OCI-LY7 (cell line): ENCODE data around the gene ARRDC2. TPM values are rescaled to one million over a fixed set of nuclear protein-coding genes. Genes with fewer than 3 reads are reported as not detected.

Source experiments
- BruUV-seq: library from RNA; stranded (reverse); fragments of 400-500 nt; replicated peaks from 2 replicates; lab custom pipeline; 2021; lab: Mats Ljungman, UMichigan
- CTCF ChIA-PET: fragments of 300-600 bp; sonication (Branson Sonifier 250); formaldehyde crosslinking; loops from one replicate; lab custom pipeline; 2022; ENCODE audit warnings: antibody characterized with exemption; ENCODE audit not compliant: unreplicated experiment; lab: Charles Lee
- POLR2A ChIA-PET: fragments of 300-600 bp; sonication (Branson Sonifier 250); formaldehyde crosslinking; loops from one replicate; lab custom pipeline; 2022; ENCODE audit warnings: antibody characterized with exemption; lab: Charles Lee
- DNase-seq: peaks from one replicate; pipeline ENCODE4 v3.0.0-alpha.2; 2015; ENCODE audit warnings: low spot score
- H2AFZ ChIP-seq: fragments of 200-600 bp; sonication (generic), shearing (Covaris generic); 2 replicates; pipeline ENCODE4 v1.6.1; 2014; ENCODE audit warnings: mild to moderate bottlenecking, antibody characterized with exemption, low read length, moderate library complexity
- H3K27ac ChIP-seq: fragments of 200-600 bp; sonication (generic); 2 replicates; pipeline ENCODE4 v1.5.1; 2014; ENCODE audit warnings: mixed run types, low read depth, mild to moderate bottlenecking, moderate library complexity, low read length, inconsistent platforms; ENCODE audit not compliant: poor library complexity, severe bottlenecking
- H3K36me3 ChIP-seq: fragments of 200-600 bp; sonication (generic); 2 replicates; pipeline ENCODE4 v1.6.1; 2014; ENCODE audit warnings: mild to moderate bottlenecking, antibody characterized with exemption, low read length, moderate library complexity, mixed read lengths; ENCODE audit not compliant: insufficient read depth
- H3K4me1 ChIP-seq: fragments of 200-600 bp; sonication (generic); 2 replicates; pipeline ENCODE4 v1.5.1; 2014; ENCODE audit warnings: mild to moderate bottlenecking, low read length; ENCODE audit not compliant: insufficient read depth, poor library complexity, severe bottlenecking
- H3K4me2 ChIP-seq: fragments of 200-600 bp; sonication (generic); 2 replicates; pipeline ENCODE4 v1.6.1; 2014; ENCODE audit warnings: mild to moderate bottlenecking, low read length
- H3K4me3 ChIP-seq: fragments of 200-600 bp; sonication (generic); 2 replicates; pipeline ENCODE4 v1.5.1; 2014; ENCODE audit warnings: mild to moderate bottlenecking, low read depth, low read length; ENCODE audit not compliant: poor library complexity, severe bottlenecking
- H3K79me2 ChIP-seq: fragments of 200-600 bp; sonication (generic); 2 replicates; pipeline ENCODE4 v1.6.1; 2016; ENCODE audit warnings: low read depth, mild to moderate bottlenecking, low read length, moderate library complexity, mixed read lengths; ENCODE audit not compliant: insufficient read depth
- H3K9me2 ChIP-seq: fragments of 200-600 bp; sonication (generic); 2 replicates; pipeline ENCODE4 v1.6.1; 2016; ENCODE audit warnings: mild to moderate bottlenecking, low read length, mixed read lengths; ENCODE audit not compliant: insufficient read depth
- H3K9me3 ChIP-seq: fragments of 200-600 bp; sonication (generic); 2 replicates; pipeline ENCODE4 v1.6.1; 2014; ENCODE audit warnings: mild to moderate bottlenecking, mixed run types, low read length, mixed read lengths
- H4K20me1 ChIP-seq: fragments of 200-600 bp; sonication (generic); 2 replicates; pipeline ENCODE4 v1.6.1; 2014; ENCODE audit warnings: mild to moderate bottlenecking, antibody characterized with exemption, low read length, moderate library complexity, mixed read lengths; ENCODE audit not compliant: insufficient read depth
- CTCF ChIP-seq: fragments of 200-600 bp; sonication (generic); conservative IDR thresholded peaks from 2 replicates; pipeline ENCODE4 v1.5.1; 2014; ENCODE audit warnings: mild to moderate bottlenecking, antibody characterized with exemption, low read length, moderate library complexity, mixed read lengths
- EZH2phosphoT487 ChIP-seq: fragments of 200-600 bp; sonication (generic); IDR thresholded peaks from 2 replicates; pipeline ENCODE4 v1.6.1; 2018; ENCODE audit warnings: low read depth, borderline replicate concordance, mild to moderate bottlenecking, mixed run types, antibody characterized with exemption, low read length, moderate library complexity, mixed read lengths
- intact Hi-C: fragments of 100-400 bp; cut with micrococcal nuclease; formaldehyde crosslinking; loops from one replicate; pipeline ENCODE4 v1.10.0; 2022; ENCODE audit not compliant: unreplicated experiment
- total RNA-seq, 2 experiments: library from RNA; depleted of rRNA in 1 of 2; stranded (reverse); fragments of >200 nt in 1 of 2; shearing (Covaris generic) in 1 of 2; gene quantifications; 2 replicates each; pipeline ENCODE4 v1.2.3, GENCODE V29; 2014 to 2022

Gene ARRDC2
- total RNA-seq, 2 experiments from 2014 or later: 30.7 TPM

- CTCF ChIA-PET: no interaction called here
- Histone ChIP-seq H3K4me3 (no peak overlapping the region), H3K9me2 (no peaks in the 10 kb centered on the region), H3K4me2 (no peak overlapping the region), H2AFZ (no peak overlapping the region), H3K4me1 (no peaks in the 10 kb centered on the region), H3K79me2 (no peaks in the 10 kb centered on the region), H4K20me1 (no peaks in the 10 kb centered on the region), H3K36me3 (no peaks in the 10 kb centered on the region), H3K9me3 (no peaks in the 10 kb centered on the region), H3K27ac (no peak overlapping the region)
- POLR2A ChIA-PET: interaction anchor here (0.5 kb wide), 1 partner anchor 458 kb away, joined by 6 read pairs; no protein-coding TSS in a partner anchor
- no TSS peak for BruUV-seq
- intact Hi-C loops: no loop called here
- no peak for DNase-seq
- no peak for TF ChIP-seq EZH2phosphoT487
- TF ChIP-seq CTCF: no peak
Observed at GRCh38 chr19:17968362-17968761, 39.6 kb upstream of the ARRDC2 start.

GRCh38 chr19:17969096-17969792 is 38.7 kb upstream of the ARRDC2 start:
- Histone ChIP-seq H4K20me1 (no peaks in the 10 kb centered on the region), H3K9me2 (no peaks in the 10 kb centered on the region), H3K4me1 (no peaks in the 10 kb centered on the region), H3K27ac (no peak overlapping the region), H3K4me2 (no peak overlapping the region), H3K79me2 (no peaks in the 10 kb centered on the region), H3K9me3 (no peaks in the 10 kb centered on the region), H3K36me3 (no peaks in the 10 kb centered on the region), H3K4me3 (no peak overlapping the region), H2AFZ (no peak overlapping the region)
- BruUV-seq: no TSS peak
- POLR2A ChIA-PET: interaction anchor here (0.5 kb wide), 1 partner anchor 459 kb away, joined by 6 read pairs; no protein-coding TSS in a partner anchor
- CTCF ChIA-PET: no interaction called here
- intact Hi-C loops: no loop called here
- no peak for DNase-seq
- TF ChIP-seq EZH2phosphoT487 (no peak), CTCF (no peak)

GRCh38 chr19:17972230-17972629 is 35.7 kb upstream of the ARRDC2 start:
- Histone ChIP-seq H3K4me2 (no peak overlapping the region), H3K36me3 (no peaks in the 10 kb centered on the region), H3K4me3 (no peak overlapping the region), H4K20me1 (no peaks in the 10 kb centered on the region), H3K27ac (no peak overlapping the region), H3K9me2 (no peaks in the 10 kb centered on the region), H3K9me3 (no peaks in the 10 kb centered on the region), H3K4me1 (no peaks in the 10 kb centered on the region), H2AFZ (no peak overlapping the region), H3K79me2 (no peaks in the 10 kb centered on the region)
- TF ChIP-seq EZH2phosphoT487 (no peak), CTCF (no peak)
- no TSS peak for BruUV-seq
- intact Hi-C loops: no loop called here
- ChIA-PET POLR2A (interaction anchor here (0.5 kb wide), 1 partner anchor 117 kb away, joined by 5 read pairs; no protein-coding TSS in a partner anchor), CTCF (no interaction called here)
- no peak for DNase-seq
